Inferior parietal cortex (tissue), 1 donor: ENCODE data around the gene NRP2.

ENCODE experiments used
- DNase-seq: peaks from one replicate; pipeline ENCODE4 v3.0.0-alpha.2; 2016; ENCODE audit errors: extremely low spot score

Gene NRP2

GRCh38 chr2:205682239-205682970 lies at the start of gene NRP2:
NRP2 (plus strand) TSS chr2:205682501; CDS start chr2:205683291, 790 bp downstream.
- DNase-seq, result no peak

- DNase-seq, result no peak
Measured at GRCh38 chr2:205633994-205634393, 48.3 kb upstream of the NRP2 start.

- DNase-seq, result no peak
Measured at GRCh38 chr2:205636549-205637319, 45.6 kb upstream of the NRP2 start.

DNA sequence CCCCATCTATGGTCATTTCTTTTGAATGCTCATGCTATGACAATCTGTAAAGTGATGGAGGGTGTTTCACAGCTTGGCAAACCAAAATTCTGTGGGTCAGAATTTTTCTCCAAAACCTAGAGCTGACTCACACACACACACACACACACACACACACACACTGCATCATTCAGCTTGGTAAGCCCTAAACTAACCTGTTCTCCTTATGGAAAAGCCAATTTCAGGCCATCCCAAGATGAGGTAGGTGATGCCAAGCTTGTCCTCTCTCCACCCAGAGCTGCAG lies 45.0 kb upstream of the NRP2 start:
- DNase-seq, result no peak

- no peak for DNase-seq
Measured at GRCh38 chr2:205637779-205638503, 44.4 kb upstream of the NRP2 start.

- no peak for DNase-seq
Measured at GRCh38 chr2:205640716-205641115, 41.6 kb upstream of the NRP2 start.

- no peak for DNase-seq
Measured at GRCh38 chr2:205642599-205643356, 39.5 kb upstream of the NRP2 start.

DNA sequence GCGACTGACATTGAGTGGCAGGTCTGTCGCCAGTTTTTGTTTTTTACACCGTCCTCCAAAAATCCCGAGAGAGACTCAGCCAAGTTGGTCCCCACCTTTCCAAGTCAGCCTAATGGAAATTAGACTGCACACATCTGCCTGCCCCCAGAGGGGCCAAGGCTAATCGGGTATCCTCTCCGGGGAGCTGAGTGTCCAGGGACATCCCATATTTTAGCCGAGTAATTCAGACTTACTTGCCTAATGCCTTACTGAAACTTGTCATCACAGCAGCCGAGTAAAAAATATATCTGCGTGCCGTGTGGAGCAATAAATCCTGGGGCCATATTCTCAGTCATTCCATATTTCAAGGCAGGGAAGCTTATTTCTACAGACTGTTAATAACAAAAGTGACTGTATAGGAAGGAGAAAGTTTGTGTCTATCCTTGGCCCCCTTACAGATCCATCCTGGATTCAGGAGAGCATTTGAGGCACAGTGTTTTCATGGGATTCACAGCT lies 38.9 kb upstream of the NRP2 start:
- no peak for DNase-seq

DNA sequence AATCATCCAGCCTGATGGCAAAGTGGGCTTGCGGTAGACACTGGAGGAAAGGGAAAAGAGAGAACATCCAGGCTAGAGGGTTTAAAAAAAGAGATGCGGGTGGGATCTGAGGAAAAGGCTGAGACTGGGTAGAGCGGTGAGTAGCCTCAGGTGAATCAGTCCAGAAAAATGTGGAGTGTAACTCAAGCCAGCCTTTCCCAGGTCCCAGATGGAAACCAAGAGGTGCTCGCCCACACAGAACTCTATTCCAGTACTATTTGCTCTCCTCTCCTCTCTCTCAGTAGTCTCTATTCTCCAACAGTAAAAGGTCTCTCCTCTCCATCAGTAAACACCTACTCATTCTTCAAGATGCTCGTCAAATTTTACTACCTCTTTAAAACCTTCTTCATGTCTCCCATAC lies 38.3 kb upstream of the NRP2 start:
- DNase-seq, result no peak

DNA sequence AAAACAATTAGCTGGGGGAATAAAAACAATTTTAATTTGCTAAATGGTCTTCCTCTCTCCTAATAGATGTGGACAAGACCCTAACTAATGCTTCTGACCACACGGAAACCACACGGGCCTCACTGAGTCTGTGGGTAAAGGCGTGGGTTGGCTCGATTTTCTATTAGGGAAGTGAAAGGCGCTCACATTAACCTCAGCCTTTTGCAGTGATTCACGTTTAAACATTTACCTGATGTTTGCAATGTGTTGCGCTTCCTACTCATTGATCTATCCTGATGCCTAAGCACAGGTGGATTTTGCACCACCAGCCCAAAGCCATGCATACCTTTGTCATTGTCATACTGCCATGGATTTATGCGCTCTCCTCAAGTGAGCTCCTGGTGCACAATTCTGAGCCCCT lies 35.6 kb upstream of the NRP2 start:
- no peak for DNase-seq

DNA sequence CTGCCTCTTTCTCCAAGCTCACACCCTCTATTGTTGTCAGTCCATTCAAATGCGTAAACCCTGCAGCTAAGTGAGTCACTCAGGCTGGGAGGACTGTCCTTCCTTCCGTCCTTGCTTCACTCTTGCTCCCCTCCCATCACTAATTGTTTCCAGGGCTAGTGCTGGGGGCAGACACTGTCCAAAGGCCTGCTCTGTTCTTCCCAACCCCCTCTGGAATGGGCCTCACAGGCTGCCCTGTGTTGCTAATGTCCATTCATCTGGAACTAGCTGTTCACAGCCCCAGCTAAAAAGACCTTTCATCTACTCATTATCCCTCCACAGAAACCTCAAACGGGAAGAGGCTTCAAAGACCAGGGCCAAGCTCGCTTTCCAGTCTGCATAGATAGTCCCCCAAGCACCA lies 31.9 kb upstream of the NRP2 start:
- no peak for DNase-seq

DNA sequence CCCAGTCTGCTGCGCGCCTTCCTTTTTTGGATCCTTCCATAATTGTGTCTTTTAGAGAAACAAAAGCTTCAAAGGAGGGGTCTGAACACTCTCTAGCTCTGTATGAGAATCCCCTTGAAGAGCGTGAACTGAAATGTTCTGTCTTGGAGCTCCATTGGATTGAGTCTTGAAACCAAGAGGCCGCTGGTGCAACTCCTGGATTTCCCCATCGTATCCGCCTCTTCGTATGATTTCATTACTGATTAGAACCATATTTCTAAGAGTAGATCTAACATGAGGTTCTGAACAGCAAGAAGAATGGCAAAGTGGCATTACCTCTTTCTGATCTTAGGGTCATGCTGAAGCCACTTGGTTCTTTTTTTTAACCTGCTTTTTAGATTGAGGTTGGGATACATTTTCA lies 31.4 kb upstream of the NRP2 start:
- DNase-seq, result no peak

GRCh38 chr2:205651719-205652118 lies 30.6 kb upstream of the NRP2 start:
- no peak for DNase-seq

DNA sequence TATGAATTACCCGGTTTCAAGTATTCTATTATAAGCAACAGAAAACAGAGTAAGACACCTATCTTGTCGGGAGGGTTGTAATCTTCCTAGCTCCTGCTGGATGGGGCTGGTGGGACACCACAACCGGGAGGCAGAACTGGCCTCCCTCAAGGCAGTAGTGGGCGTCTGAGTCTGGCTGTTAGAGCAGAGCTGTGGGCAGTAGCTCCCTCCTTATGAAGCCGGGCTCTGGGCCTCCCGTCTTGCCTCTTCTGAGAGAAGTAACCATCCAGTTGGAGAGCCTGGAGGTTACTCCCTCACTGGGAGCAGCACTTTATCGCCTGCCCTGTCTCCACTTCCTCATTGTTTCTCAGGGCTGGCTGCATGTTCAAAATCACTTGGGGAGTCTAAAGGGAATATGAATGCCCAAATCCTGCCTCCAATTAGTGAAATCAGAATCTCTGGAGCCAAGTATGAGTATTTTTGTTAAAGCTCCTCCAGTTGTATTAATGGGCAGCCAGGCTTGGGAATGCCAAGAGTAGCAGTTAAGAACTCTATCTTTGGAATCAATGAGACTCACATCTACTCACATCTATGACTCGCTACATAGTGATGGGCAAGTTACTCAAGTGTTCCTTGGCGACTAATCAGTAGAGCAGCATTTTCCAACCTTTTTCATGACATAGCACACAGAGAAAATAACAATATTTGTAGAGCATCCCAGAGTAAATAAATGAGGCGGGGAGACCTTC lies 27.3 kb upstream of the NRP2 start:
- no peak for DNase-seq

DNA sequence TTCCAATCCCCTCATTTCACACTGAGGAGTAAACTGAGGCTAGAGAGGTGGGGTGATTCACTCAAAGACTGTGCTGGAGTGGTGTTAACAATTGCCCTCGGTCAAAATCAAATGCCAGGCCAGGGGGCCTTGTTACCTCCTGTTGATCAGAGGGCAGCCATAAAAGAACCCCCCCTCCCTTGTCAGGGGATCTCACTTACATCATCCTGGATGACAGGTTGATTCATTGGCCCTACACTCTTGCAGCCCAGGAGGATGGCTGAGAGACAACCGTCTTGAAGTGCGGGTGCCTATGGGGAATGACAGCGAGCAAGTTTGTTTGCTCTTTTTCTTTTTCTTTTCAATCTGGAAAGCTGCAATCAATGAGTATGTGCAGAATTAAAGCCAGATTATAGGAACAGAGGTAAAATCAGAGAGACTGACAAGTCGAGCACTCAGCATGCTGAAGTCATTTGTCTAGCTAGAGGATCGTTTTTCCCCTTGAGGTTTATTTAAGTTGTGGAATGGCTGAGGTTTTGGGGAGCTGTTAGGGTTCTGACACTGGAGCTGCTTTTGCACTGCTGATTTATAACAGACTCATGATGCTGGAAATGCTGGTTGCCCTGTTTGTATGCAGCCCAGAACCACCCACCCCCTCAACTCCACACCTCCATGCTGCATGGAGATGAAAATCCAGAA lies 26.4 kb upstream of the NRP2 start:
- no peak for DNase-seq

- DNase-seq, result no peak
Measured at GRCh38 chr2:205656461-205656860, 25.8 kb upstream of the NRP2 start.

DNA sequence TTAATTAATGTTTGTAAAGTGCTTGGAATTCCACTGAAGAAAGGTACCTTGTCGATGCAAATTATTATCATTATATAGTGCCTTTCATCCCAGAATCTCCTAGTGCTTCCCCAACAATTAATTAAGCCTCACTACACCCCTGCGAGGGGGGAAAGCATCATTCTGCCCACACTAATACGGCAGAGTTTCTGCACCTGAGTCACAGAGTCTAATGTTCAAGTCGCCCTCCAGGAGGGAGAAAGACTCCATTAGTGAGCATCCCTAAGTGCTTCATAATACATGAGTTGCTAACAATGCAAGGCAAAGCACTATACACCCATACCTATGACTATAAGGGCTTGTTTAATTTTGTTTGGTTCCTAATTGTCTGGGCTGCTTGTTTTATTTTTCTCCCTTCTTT lies 25.4 kb upstream of the NRP2 start:
- no peak for DNase-seq

GRCh38 chr2:205657579-205657978 lies 24.7 kb upstream of the NRP2 start:
- DNase-seq, result no peak

DNA sequence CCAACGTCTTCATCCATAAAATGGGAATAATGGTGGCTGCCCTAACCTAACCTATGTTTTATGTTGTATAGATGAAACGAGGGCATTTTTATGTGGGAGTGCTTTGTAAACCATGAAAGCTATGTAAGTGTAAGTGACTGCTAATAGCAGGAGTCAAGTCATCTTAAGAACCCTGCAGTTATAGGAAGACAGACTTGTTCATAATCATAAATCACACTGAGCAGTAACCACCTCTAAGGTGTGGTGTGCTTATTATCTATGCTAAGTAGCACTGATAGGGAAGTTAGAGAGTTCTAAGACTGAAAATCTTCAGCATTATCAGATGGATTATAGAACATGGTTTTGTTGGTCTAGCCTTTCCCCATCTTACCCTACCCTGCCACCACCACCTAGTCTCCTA lies 24.2 kb upstream of the NRP2 start:
- no peak for DNase-seq

GRCh38 chr2:205658572-205658971 lies 23.7 kb upstream of the NRP2 start:
- no peak for DNase-seq

- no peak for DNase-seq
Measured at GRCh38 chr2:205659922-205660321, 22.4 kb upstream of the NRP2 start.
